CD4-positive, alpha-beta T cell treated with Interleukin-4 for 4 hours (primary cell): ENCODE data around the gene GIMAP1.
A peak's percentile ranks its signal among the peaks of the same experiment; 100 is the strongest.
"Not testable (repeated sequence)": the region's sequence is repeated elsewhere in the genome, so short reads cannot be mapped to it uniquely, and the experiment has no call there.

Experiments used
- DNase-seq: peaks from one replicate; pipeline ENCODE4 v3.0.0-alpha.2; 2020

Gene GIMAP1

DNA sequence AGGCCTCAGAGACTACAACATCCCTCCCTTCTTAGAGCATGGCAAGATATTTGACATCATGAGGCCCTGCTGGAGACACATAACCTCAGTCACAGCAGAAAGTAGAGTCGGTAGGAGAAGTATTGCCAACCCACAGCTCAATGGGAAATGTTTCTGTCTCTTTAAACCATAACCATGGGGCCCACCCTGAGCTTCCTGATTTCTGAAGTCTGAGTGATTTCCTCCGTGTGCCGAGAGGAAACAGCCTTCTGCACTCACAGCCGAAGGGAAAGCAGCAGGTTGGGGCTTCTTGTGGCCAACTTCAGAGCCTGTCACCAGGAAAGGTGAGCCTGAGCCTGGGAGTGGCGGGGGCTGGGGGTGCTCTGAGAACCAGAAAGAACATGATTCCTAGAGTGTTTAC is at the start of gene GIMAP1:
GIMAP1 (plus strand) TSS at position 246 of the 400 bp plus-strand sequence. CDS start 2,435 bp downstream, outside the sequence.
- peak; percentile 89 for DNase-seq

DNA sequence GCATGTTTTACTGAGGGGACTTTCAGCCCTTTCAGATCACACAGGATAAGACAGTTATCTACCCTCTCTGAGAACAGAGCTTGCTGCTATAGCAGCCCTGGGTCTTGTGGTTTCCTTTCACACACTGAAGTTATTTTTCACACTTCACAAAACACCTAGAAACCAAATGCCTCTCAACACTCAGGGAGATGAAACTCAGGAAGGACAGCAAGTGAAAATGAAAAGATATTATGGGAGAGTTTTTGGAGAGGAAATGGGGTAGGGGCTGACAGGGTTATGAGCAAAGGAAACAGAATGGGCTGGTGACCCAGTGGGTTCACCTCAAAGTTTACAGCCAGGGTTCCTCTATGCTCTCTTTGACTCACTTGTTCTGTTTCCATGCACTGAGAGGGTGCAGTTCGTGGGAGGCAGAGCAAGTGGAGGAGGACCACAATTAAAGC is 47.9 kb upstream of the GIMAP1 start:
- DNase-seq = peak; percentile 93

DNA sequence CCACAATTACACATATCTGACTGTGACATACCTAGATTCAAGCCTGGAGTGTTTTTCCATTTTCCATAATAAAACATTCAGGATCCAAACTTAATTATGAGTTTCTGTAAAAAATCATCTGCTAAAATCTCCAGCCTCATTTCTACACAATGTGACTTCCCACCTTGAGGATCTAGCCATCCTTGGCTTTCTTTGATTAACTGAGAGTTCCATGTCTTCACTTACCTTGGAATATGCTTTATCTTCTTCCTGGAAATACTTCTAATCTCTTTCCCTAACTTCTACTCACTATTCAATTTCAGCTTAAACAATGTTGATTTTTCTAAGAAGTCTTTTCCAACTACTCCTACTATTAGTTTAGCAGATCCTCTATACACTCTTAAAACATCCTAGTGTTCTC is 47.4 kb upstream of the GIMAP1 start:
- no peak for DNase-seq

DNA sequence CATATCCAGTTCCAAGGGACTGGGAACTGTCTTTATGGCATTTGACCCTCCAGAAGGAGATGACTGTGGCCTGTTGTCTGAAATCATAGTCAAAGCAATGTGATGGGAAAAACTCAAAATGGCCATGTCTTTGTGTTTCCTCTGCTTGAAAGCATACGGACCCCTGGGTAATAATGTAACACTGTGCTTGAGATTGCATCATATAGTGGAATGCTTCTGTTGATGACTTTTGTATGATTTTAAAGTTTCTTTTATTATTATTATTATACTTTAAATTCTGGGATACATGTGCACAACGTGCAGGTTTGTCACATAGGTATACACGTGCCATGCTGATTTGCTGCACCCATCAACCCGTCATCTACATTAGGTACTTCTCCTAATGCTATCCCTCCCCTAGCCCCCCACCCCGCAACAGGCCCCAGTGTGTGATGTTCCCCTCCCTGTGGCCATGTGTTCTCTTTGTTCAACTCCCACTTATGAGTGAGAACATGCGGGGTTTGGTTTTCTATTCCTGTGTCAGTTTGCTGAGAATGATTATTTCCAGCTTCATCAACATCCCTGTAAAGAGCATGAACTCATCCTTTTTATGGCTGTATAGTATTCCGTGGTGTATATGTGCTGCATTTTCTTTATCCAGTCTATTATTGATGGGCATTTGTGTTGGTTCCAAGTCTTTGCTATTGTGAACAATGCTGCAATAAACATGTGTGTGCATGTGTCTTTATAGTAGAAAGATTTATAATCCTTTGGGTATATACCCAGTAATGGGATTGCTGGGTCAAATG is 44.4 kb upstream of the GIMAP1 start:
- not testable (repeated sequence) for DNase-seq

DNA sequence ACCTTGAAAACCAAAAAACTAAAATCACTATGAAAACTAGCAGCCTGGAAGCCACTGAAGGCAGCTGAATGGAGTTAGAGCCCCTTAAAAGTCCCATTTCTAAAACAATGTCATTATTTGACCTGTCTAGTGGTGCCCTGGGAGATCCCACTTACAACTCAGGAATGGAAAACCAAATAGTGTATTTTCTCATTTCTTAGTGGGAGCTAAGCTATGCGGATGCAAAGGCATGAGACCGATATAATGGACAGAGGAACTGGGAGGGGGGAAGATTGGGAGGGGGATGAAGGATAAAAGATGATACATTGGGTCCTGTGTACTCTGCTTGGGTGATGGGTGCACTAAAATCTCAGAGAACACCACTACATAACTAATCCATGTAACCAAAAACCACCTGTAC is 40.7 kb upstream of the GIMAP1 start:
- no peak for DNase-seq

DNA sequence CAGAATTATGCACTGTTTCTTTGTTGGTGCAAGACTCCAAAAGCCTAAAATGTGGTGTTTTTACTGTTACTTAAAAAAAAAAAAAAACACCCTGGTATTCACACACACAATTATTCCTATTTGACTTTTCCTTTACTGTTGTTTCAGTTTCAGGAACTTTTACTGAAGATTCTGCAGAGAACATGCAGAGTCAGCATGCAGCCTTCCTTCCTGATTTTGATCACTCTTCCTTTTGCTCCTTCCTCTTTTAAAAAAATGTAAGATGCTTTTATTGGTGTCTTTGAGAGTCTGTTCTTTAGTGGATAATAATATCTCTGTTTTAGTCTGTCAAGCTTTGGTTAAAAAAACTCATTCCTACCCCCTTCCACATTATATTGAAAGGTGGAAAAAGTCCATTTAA is 40.1 kb upstream of the GIMAP1 start:
- DNase-seq = not testable (repeated sequence)

DNA sequence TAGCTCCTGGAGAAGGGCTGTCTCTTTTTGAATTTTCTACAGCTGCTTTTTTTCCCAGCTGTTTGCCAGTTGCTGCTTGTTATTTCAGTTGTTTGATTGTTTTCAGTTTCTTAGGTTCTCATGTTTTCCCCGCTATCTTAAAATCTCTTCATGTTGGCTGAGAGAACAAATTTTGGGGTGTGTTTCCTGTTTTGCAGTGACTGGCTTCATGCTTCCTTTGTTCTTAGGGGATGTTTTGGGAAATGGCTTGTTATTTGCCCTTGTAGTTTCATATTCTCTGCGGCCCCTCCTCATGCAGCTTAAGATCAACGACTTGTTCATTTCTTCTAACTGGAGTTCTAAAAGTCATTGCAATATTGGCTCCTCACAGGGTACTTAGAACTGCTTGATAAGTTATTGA is 39.6 kb upstream of the GIMAP1 start:
- DNase-seq = peak; percentile 90

DNA sequence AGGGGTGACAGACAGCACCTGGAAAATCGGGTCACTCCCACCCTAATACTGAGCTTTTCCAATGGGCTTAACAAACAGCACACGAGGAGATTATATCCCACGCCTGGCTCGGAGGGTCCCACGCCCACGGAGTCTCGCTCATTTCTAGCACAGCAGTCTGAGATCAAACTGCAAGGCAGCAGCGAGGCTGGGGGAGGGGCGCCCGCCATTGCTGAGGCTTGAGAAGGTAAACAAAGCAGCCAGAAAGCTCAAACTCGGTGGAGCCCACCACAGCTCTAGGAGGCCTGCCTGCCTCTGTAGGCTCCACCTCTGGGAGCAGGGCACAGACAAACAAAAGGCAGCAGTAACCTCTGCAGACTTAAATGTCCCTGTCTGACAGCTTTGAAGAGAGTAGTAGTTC is 37.8 kb upstream of the GIMAP1 start:
- not testable (repeated sequence) for DNase-seq

DNA sequence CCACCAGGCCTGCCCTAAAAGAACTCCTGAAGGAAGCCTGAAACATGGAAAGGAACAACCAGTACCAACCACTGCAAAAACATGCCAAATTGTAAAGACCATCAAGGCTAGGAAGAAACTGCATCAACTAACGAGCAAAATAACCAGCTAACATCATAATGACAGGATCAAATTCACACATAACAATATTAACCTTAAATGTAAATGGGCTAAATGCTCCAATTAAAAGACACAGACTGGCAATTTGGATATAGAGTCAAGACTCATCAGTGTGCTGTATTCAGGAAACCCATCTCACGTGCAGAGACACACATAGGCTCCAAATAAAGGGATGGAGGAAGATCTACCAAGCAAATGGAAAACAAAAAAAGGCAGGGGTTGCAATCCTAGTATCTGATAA is 36.0 kb upstream of the GIMAP1 start:
- not testable (repeated sequence) for DNase-seq

DNA sequence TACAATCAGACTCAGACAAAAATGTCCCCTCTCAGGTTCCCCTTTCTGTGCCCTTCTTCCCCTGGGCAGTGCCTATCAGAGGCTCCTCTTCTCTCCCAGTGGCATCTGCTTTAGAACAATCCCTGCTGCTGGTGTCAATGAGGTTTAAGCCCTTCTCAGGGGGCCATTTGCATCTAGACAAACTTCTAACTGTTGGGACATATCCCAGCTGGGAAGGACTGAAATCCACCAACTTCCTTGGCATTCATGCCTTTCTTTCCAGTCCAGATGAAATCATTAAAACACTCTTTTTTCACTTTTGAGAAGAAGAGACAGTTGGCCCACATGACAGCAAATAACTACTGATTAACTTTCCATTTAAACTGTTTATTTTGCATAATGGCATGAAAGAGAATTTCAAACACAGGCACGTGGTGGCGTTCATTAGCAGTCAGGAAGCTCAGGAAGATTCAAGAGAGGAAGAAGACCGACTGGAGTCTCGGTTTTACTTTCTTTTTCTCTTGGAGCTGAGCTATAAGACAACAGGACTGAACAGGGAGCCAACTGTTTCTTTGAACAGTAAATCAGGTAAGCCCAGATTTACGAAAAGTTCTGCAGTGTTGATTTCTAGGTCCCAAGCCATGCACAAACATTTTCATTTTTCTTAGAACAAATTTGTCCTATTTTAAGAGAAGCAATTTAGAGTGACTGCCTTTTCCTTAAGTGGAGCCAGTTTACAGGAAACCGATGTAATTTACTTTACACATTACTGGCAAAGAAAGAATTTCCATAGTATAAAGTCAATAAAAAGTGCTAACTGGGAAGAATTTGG is 31.0 kb upstream of the GIMAP1 start, which contains the start of gene GIMAP2:
GIMAP2 (plus strand) TSS at position 488 of the 811 bp plus-strand sequence. CDS start 1,354 bp downstream, outside the sequence.
- DNase-seq = peak; percentile 84

DNA sequence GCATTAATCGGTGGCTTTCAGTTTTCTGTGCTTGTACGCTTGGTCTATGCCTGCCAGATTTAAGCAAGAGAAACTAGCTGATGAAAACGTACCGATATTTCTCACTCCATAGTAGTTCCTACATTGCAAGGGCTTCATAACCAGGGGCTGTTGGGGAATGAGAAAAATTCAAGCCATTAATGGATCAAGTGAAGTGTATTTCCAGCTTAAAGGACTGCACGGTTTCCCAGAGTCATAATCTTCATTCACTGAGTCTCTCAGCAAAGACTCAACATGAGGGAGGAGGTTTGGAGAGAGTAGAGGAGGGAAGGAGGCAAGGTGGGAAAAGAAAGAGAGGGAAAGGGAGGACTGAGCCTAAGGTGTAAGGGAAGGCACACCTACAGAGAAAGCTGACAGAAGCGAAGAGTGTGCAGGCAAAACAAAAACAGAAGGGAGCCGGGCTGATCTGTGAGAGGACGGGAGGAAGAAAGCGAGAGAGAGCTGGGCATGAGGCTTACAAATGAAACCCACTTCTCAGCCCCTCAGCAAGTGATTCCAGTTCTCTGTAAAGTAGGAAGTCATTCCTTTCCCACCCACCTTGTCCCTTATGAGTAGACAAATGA is 30.3 kb upstream of the GIMAP1 start:
- peak; percentile 43 for DNase-seq

DNA sequence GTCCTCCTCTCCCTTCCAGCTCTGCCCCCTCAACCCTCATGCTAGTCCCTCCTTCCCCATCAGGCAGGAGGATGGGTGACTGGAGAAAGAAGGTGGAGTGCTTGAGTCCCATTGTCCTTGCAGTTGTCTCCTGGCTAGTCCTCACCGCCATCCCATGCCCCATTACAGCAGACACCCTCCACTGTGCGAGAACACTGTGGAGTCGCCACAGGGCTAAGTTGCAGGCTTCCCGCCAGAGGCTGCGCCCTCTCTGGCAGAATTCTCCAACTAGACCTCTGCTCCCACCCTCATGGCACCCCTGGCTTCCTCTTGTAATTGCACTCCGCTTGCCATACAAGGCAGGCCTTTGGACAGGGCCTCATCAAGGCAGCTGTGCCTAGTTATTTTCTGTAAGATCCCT is 27.8 kb upstream of the GIMAP1 start:
- DNase-seq = no peak

DNA sequence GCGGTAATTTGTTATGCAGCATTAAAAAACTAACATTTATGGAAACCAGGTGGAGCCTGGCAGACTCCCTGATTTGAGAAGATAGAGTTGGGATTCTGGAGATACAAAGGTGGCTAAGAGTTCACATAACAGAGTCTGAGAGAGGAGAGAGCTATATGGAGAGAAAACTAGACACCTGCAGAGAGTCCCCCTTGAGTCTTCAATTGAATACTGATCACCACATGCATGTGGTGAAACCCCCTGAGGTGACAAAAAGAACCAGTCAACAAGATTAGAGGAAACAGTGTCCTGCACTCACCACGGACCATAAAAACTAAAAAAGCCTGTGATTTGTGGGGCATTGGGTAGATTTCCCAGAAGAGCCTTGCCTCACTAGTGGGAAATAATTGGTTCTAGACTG is 20.8 kb upstream of the GIMAP1 start:
- no peak for DNase-seq

DNA sequence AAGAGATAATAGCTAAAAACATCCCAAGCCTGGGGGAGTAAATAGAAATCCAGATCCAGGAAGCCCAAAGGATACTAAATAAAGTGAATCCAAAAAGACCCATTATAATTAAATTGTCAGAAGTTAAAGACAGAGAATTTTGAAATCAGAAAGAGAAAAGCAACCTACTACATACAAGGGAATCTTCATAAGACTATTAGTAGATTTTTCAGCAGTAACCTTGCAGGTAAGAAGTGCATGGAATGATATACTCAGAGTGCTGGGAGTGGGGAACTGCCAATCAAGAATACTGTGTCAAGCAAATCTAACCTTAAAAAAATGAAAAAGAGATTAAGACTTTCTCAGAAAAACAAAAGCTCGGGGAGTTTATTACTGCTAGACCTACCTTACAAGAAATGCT is 13.2 kb upstream of the GIMAP1 start:
- no peak for DNase-seq

DNA sequence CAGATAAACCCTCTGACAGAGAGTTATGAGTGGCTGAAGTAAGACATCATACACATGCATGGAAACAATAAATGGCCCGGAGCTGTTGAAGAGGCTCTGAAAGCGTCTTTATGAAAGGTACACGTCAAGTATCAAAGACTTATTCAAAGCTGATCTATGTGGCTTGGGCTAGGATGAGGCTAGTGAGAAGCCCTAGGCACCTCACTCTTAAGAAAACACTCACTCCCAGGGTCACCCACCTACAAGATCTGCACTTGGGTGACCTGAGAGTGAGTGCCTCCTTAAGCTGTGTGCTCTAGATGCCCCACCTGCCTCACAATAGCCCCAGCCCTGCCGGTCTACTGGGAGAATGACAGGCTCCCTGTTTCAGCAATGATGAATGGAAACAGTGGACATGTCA is 1.1 kb upstream of the GIMAP1 start:
- DNase-seq = no peak

DNA sequence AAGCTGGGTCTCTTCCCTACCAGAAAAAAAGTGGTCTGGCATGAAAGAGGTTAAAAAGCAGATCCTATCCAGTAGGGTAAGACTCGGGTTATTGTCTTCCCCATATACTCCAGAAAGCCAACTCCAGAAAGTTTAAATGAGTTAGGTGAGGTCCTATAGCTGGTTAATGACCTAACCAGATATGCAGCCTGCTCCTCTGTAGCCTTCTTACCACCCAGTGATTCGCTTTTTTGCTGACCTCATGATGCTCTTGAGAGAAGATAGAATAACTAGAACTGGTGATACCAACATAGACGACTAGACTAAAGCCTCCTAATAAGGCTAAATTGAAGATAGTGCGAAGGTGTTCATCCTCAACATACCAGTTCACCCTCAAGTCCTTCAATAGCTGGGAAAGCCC is 675 bp upstream of the GIMAP1 start:
- no peak for DNase-seq

DNA sequence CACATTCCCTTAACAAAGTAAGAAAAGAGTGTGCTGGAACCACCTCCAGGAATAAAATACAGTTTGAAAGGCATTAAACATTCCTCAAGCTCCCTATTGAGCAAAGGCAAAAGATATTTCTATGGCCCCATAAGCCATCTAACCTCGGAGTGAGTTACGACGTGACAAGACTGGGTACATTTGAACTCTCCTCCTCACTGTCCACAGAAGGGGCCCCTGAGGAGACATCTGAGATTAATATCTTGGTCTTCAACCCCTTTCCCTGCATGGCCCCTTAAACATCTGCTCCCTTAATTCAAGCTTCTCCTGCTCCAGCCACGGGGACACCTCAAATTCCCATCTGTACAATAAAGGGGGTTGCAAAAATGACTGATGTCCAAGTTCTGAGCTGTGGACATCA is 526 bp downstream of the GIMAP1 start:
- DNase-seq = no peak

DNA sequence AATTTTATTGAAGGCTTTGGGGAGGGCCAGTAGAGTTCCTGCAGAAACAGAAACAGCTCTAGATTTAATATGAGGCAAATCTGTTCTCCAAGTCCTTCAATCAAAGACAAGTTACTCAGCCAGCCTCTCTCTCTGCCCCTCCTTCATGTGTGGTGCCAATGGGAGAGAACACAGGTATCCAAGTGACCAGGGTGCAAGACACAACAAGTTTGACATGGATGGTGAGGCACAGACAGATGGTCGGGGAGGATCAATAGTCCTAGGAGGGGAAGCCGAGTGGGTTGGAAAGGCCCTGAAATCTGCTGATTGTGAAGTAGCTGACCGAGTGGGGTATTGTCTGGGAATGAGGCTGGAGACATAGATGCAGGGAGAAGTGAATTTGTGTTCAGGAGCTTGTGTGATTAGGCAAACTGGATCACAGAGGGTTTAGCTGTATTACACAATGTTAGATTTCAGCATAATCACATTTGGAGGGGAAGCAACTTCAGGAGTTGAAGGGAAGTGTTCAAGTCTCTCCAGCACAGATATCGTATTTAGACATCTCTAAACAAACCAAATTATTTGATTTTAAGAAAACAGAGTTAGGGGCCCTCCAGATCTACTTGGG is 1.5 kb downstream of the GIMAP1 start:
- DNase-seq = peak; percentile 64

DNA sequence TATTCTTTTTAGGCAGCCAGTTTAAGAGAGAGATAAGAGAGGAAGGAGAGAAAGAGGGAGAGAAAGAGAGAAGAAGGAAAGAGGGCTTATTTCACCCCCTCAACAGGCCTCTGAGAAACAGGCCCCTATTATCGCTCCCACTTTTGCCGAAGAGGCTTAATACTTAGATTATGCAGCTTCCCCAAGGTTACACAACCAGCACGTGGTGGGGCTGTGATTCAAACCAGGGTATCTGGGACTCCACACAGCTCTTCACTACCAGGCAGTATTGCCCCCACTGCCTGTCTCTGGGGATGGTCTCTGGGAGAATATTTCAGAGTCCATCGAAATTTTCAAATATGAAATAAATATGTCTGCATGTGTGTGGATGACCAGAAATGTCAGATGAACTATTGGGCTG is 3.0 kb downstream of the GIMAP1 start:
- DNase-seq = no peak

DNA sequence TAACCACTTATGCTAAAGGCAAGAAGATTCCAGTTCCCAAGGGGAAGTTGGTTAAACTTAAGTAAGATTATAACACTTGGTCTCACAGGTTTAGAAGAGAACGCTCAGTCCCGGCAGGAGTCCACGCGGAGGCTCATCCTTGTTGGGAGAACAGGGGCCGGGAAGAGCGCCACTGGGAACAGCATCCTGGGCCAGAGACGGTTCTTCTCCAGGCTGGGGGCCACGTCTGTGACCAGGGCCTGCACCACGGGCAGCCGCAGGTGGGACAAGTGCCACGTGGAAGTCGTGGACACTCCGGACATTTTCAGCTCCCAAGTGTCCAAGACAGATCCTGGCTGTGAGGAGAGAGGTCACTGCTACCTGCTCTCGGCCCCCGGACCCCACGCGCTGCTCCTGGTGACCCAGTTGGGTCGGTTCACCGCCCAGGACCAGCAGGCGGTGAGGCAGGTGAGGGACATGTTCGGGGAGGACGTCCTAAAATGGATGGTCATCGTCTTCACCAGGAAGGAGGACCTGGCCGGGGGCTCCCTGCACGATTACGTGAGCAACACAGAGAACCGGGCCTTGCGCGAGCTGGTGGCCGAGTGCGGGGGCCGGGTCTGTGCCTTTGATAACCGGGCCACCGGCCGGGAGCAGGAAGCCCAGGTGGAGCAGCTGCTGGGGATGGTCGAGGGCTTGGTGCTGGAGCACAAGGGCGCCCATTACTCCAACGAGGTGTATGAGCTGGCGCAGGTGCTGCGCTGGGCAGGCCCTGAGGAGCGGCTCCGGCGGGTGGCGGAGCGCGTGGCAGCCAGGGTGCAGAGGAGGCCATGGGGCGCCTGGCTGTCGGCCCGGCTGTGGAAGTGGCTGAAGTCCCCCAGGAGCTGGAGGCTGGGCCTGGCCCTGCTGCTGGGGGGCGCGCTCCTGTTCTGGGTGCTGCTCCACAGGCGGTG is 3.8 kb downstream of the GIMAP1 start:
- no peak for DNase-seq

DNA sequence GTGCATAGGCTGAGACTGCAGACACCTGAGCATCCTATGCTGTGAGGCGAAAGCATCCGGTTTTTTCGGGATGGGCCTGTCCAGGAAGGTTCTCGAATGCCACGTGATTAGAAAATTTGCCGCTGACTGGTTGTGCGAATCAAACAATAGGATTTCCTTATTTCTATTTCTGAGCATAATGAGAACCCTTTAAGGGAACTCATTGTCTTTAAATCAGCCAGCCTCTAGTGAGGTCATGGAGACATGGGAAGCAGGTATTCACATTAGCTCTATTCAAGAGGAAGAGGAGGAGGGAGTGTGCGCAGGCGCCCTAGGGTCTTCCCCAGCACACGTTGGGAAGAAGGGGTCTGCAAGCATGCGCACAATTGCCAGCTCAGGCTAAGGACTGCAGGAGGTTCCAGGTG is 5.6 kb downstream of the GIMAP1 start:
- DNase-seq = no peak

DNA sequence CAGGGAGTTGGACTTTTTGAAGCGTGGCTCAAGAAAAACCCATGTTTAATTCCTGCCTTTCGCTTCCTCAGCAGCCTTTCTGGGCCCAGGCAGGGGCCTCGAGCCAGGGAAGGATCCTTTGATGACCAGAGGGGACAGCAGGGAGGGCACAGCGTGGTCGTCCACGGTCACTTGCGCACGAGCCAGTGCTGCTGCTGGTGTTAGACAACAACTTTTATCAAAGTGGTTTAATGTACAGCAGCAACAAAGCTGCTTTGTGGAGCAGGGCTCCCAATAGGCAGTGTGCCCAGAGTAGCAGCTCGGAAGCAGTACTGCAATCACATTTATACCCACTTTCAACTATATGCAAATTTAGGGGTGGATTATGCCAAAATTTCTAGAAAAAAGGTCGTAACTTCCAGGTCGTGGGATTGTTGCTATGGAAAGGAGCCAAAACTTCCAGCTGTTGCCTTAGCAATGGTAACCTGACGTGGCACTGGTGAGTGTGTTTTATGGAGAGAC is 6.1 kb downstream of the GIMAP1 start:
- DNase-seq = no peak
